Ovary (tissue), 9 donors: Measurements from ENCODE around the gene FCHSD1. TPM values are rescaled to one million over a fixed set of nuclear protein-coding genes. Genes with fewer than 3 reads are reported as not detected.

Experiments used
- DNase-seq, 5 donors: peaks; one replicate each; pipeline ENCODE4 v3.0.0-alpha.2; 2019 to 2020
- H3K27ac ChIP-seq, 2 donors: fragments of 200-600 bp; one replicate each; pipeline versions ENCODE4 v1.5.1 to v1.8.0; 2019 to 2022
- H3K27me3 ChIP-seq: fragments of 200-600 bp; one replicate; pipeline ENCODE4 v1.8.0; 2022
- H3K36me3 ChIP-seq: fragments of 200-600 bp; sonication (generic); one replicate; pipeline ENCODE4 v1.5.1; 2019
- H3K4me1 ChIP-seq: one replicate; pipeline ENCODE4 v1.8.1; 2013; ENCODE audit warnings: mild to moderate bottlenecking, moderate library complexity; ENCODE audit not compliant: insufficient read depth
- H3K4me3 ChIP-seq: fragments of 200-600 bp; sonication (generic); one replicate; pipeline ENCODE4 v1.5.1; 2017
- H3K9me3 ChIP-seq, 2 donors: fragments of 200-600 bp in 1 of 2; sonication (generic) in 1 of 2; one replicate each; pipeline versions ENCODE4 v1.5.1 to v1.8.1; 2013 to 2019; ENCODE audit warnings: mild to moderate bottlenecking in 1 of 2, moderate library complexity in 1 of 2
- CTCF ChIP-seq, 3 donors: fragments of 450-650 bp in 2 of 3; fragments of 200-600 bp in 1 of 3; IDR thresholded peaks; one replicate each; pipeline versions ENCODE4 v1.5.1 to v1.8.0; 2016 to 2022; ENCODE audit warnings: antibody characterized with exemption in 3 of 3, mild to moderate bottlenecking in 1 of 3
- EP300 ChIP-seq: sonication (generic); formaldehyde crosslinking; IDR thresholded peaks from one replicate; pipeline ENCODE4 v1.6.1; 2017; ENCODE audit warnings: antibody characterized with exemption
- POLR2A ChIP-seq: fragments of 450-650 bp; IDR thresholded peaks from one replicate; pipeline ENCODE4 v1.6.1; 2017; ENCODE audit warnings: antibody characterized with exemption, mild to moderate bottlenecking, moderate library complexity
- WGBS, 3 donors: extraction: QIAGEN DNeasy Blood & Tissue Kit in 1 of 3; methylation state at CpG; one replicate each; pipeline versions ENCODE4 v1.1.5 to v1.1.7; 2013 to 2017; 5-methylcytosine and 5-hydroxymethylcytosine counted together
- intact Hi-C, 4 donors: fragments of 100-400 bp; cut with DNase I; formaldehyde crosslinking; loops; one replicate each; pipeline versions ENCODE4 v1.11.0 to v1.15.1; 2022 to 2023
- polyA plus RNA-seq, 2 donors: library from polyadenylated mRNA; stranded (reverse); fragments of 200-250 nt in 1 of 2; fragments of 350-450 nt in 1 of 2; fragmentation: Illumina TruSeq in 1 of 2; extraction: RNeasy Lipid Tissue Mini Kit (QIAGEN cat#74804) in 1 of 2; gene quantifications; one replicate each; pipeline ENCODE4 v1.2.3, GENCODE V29; 2013 to 2014
- total RNA-seq, 7 donors: library from RNA; depleted of rRNA in 2 of 7; stranded (reverse); fragments of >200 nt in 2 of 7; fragmentation: NEBNext Ultra II Directional in 3 of 7; extraction: Animal tissue kit (Norgen Biotek cat#: 25700) in 3 of 7; gene quantifications; one replicate each; pipeline versions ENCODE4 v1.1.0 to v1.2.4, GENCODE V29; 2016 to 2023
- donor health status: DM: no; HTN: no; CAD: no; lungs with moderate emphysema.
- donor health status: DM: no; HTN: no; CAD: no.
- donor health status: Bipolar disorder and iron deficiency.
- donor health status: DM: yes; HTN: yes; CAD: no.
- donor health status: DM: no; HTN: no; CAD: no.
- donor health status: DM: yes; HTN: yes; CAD: no.

The FCHSD1 gene
- total and polyA plus RNA-seq, 9 donors, result 10.4 to 35.2 (median 23.9) TPM

DNA sequence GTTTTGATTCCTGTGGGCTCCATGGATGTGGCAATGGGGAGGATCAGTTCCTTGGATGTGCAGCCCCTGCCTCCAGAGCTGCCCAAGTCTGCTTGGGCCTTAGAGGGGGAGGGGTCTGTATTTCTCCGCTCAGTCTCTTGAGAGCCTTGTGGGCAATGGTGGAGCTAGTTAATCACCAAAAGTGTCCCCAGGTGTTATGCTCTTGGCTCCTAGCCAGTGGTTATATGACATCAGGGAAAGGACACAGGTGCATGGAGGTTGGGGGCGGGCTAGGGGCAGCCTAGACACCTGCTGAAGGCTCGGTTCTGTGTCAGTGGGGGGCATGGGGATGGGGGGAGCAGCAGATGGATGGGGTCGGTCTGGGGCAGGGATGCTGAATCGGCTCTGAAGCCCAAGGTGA is 43.3 kb upstream of the FCHSD1 start:
- Histone ChIP-seq H3K27ac (no peak overlapping the region), H3K4me3 (no peak overlapping the region), H3K27me3 (no peaks in the 10 kb centered on the region), H3K36me3 (no peaks in the 10 kb centered on the region), H3K4me1 (no peaks in the 10 kb centered on the region), H3K9me3 (no peaks in the 10 kb centered on the region)
- TF ChIP-seq CTCF (IDR thresholded peaks at IDR 0.05), result no peak
- no peak for TF ChIP-seq POLR2A
- no peak for TF ChIP-seq EP300
- DNase-seq, result no peak
- WGBS, 3 donors, result 67 to 75% (median 71%) methylated on average over 5 of the region's 5 CpGs
- intact Hi-C loops, result no loop called here

DNA sequence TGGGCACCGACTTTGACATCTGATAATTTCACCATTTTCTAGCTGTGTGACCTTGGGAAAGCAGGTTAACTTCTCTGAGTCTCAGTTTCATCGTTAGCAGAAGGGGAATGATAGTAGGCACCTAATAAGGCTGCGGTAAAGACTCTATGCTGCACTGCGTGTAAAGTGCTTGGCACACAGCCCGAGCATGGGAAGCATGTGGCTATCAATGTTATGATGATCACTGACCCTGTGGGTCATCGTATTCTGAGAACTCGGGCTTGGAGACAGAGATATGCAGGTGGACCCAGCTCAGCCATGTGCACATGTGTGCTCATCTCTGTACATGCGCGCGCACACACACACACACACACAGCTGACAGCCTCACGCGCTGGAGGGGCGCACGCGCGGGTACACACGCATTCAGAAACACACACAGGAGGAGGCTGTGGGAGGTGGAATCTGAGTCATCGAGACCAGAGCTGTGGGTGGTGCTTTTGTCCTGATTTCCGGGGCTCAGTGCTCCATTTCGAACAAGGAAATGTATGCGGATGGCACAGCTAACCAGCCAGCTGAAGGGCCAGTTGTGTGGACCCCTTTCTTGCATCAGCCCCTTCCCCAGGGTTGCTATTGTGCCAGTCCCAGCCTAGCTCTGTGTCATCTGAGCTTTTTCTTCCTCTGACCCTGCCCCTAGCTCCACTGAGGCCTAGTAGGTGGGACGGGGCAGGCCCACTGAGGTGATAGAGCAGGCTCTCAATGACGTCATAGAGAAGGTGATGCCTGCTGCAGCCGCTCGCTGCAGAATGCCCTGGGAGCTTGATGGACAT is 41.9 kb upstream of the FCHSD1 start:
- 53 to 61% (median 61%) methylated on average over 25 of the region's 25 CpGs for WGBS, 3 donors
- H3K27me3 ChIP-seq, result no peaks in the 10 kb centered on the region
- no peaks in the 10 kb centered on the region for H3K4me1 ChIP-seq
- intact Hi-C loops, result loop anchor here in 2 of 4 donors (2.0 kb wide), 3 partner anchors 186 to 266 kb away; partner anchors contain the start of genes PCDH1 (in 1 of the 2) and PCDH12 (in 1 of the 2)
- H3K27ac ChIP-seq, result no peak overlapping the region
- TF ChIP-seq CTCF (IDR thresholded peaks at IDR 0.05), result no peak
- no peak for TF ChIP-seq EP300
- no peak for TF ChIP-seq POLR2A
- H3K36me3 ChIP-seq, result no peaks in the 10 kb centered on the region
- no peak for DNase-seq
- no peaks in the 10 kb centered on the region for H3K9me3 ChIP-seq
- H3K4me3 ChIP-seq, result no peak overlapping the region

GRCh38 chr5:141692533-141692888 is 41.3 kb upstream of the FCHSD1 start:
- TF ChIP-seq POLR2A, result no peak
- no peak for TF ChIP-seq EP300
- no peak for DNase-seq
- Histone ChIP-seq H3K27ac (no peak overlapping the region), H3K4me1 (no peaks in the 10 kb centered on the region), H3K9me3 (no peaks in the 10 kb centered on the region), H3K27me3 (no peaks in the 10 kb centered on the region), H3K4me3 (no peak overlapping the region), H3K36me3 (no peaks in the 10 kb centered on the region)
- 14 to 26% (median 24%) methylated on average over 5 of the region's 5 CpGs for WGBS, 3 donors
- intact Hi-C loops, result loop anchor here in 2 of 4 donors (2.0 kb wide), 3 partner anchors 186 to 266 kb away; partner anchors contain the start of genes PCDH1 (in 1 of the 2) and PCDH12 (in 1 of the 2)

- Histone ChIP-seq H3K27ac (no peak overlapping the region), H3K36me3 (no peaks in the 10 kb centered on the region), H3K4me3 (no peak overlapping the region), H3K4me1 (no peaks in the 10 kb centered on the region), H3K9me3 (no peaks in the 10 kb centered on the region), H3K27me3 (no peaks in the 10 kb centered on the region)
- intact Hi-C loops, result loop anchor here in 2 of 4 donors (2.0 kb wide), 3 partner anchors 187 to 267 kb away; partner anchors contain the start of genes PCDH1 (in 1 of the 2) and PCDH12 (in 1 of the 2)
- TF ChIP-seq POLR2A (no peak), CTCF (IDR thresholded peaks at IDR 0.05) (peak; percentile 94 to 95 (median 95)), EP300 (no peak)
- DNase-seq, result peak; percentile 72 to 90 (median 83)
- WGBS, 3 donors, result 1 to 4% (median 3%) methylated on average over 19 to 30 of the region's 30 CpGs
These were observed 40.8 kb upstream of the FCHSD1 start for GRCh38 chr5:141691867-141692532.
